BJ (cell line): ENCODE data around the gene ZNF232. TPM values are rescaled to one million over a fixed set of nuclear protein-coding genes. Genes with fewer than 3 reads are reported as not detected.
"Not testable (repeated sequence)": the region's sequence is repeated elsewhere in the genome, so short reads cannot be mapped to it uniquely, and the experiment has no call there.

ENCODE experiments used
- CTCF ChIA-PET: fragments of 350-600 bp; formaldehyde crosslinking; extraction: SDS; loops from one replicate; lab custom pipeline; 2021; ENCODE audit warnings: antibody characterized with exemption, inconsistent platforms; lab: Yijun Ruan, JAX
- POLR2A ChIA-PET: fragments of 300-600 bp; sonication (Branson Sonifier 250); formaldehyde crosslinking; extraction: SDS; loops from one replicate; lab custom pipeline; 2021; ENCODE audit warnings: antibody characterized with exemption; lab: Charles Lee
- DNase-seq: peaks from one replicate; pipeline ENCODE4 v3.0.0-alpha.2; 2011; ENCODE audit warnings: low read depth
- H3K27me3 ChIP-seq: 2 replicates; pipeline ENCODE4 v1.6.0; 2011; ENCODE audit warnings: low read length; ENCODE audit not compliant: control insufficient read depth, insufficient read depth
- H3K36me3 ChIP-seq: 2 replicates; pipeline ENCODE4 v1.5.1; 2011; ENCODE audit warnings: low read length; ENCODE audit not compliant: control insufficient read depth, insufficient read depth
- H3K4me3 ChIP-seq: 2 replicates; pipeline ENCODE4 v1.5.1; 2011; ENCODE audit warnings: low read depth, mild to moderate bottlenecking, control low read depth, low read length
- polyA plus RNA-seq: library from polyadenylated mRNA; depleted of rRNA; stranded (reverse); fragments of >200 nt; gene quantifications from 2 replicates; pipeline ENCODE4 v1.2.3, GENCODE V29; 2011
- TF ChIP-seq, protein P1 (sequence below): IDR thresholded peaks from 2 replicates; pipeline ENCODE4 v1.5.1; 2011; ENCODE audit warnings: low read depth, mild to moderate bottlenecking, control low read depth, inconsistent platforms, low read length, moderate library complexity; ENCODE audit not compliant: insufficient read depth

ZNF232 gene
- polyA plus RNA-seq, 1 experiment = 3.1 TPM

DNA sequence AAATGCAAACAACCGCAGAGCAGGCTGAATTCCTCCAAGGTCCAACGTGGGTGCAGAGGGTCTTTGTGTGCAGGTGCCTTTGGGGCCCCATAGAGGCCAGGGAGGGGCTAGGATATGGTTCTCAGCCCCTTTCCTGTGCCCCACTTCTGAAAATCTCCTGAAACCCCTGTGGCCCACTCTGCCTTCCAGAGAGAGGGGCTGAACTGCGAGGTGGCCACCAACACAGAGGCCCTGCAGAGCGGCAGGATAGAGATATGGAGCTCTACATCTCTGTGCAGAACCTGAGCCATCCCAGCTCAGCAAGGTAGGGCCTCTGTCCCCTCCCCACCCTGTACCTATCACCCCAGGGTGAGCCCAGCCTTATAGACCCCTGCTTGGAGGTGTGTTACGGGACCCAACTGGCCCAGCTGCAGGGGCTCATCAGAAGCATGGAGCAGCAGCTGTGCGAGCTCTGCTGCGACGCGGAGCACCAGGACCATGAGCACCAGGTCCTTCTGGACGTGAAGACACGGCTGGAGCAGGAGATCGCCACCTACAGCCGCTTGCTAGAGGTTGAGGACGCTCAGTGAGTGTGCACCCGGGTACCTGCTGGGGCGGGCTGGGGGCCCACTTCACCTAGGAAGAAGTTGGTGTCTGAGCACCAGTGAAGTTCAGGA, 9.6 kb upstream of the ZNF232 start:
- H3K27me3 ChIP-seq = peaks cover 18% of the 10 kb centered on the region
- TF ChIP-seq, protein P1, sequence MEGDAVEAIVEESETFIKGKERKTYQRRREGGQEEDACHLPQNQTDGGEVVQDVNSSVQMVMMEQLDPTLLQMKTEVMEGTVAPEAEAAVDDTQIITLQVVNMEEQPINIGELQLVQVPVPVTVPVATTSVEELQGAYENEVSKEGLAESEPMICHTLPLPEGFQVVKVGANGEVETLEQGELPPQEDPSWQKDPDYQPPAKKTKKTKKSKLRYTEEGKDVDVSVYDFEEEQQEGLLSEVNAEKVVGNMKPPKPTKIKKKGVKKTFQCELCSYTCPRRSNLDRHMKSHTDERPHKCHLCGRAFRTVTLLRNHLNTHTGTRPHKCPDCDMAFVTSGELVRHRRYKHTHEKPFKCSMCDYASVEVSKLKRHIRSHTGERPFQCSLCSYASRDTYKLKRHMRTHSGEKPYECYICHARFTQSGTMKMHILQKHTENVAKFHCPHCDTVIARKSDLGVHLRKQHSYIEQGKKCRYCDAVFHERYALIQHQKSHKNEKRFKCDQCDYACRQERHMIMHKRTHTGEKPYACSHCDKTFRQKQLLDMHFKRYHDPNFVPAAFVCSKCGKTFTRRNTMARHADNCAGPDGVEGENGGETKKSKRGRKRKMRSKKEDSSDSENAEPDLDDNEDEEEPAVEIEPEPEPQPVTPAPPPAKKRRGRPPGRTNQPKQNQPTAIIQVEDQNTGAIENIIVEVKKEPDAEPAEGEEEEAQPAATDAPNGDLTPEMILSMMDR = no peak
- CTCF ChIA-PET = no interaction called here

DNA sequence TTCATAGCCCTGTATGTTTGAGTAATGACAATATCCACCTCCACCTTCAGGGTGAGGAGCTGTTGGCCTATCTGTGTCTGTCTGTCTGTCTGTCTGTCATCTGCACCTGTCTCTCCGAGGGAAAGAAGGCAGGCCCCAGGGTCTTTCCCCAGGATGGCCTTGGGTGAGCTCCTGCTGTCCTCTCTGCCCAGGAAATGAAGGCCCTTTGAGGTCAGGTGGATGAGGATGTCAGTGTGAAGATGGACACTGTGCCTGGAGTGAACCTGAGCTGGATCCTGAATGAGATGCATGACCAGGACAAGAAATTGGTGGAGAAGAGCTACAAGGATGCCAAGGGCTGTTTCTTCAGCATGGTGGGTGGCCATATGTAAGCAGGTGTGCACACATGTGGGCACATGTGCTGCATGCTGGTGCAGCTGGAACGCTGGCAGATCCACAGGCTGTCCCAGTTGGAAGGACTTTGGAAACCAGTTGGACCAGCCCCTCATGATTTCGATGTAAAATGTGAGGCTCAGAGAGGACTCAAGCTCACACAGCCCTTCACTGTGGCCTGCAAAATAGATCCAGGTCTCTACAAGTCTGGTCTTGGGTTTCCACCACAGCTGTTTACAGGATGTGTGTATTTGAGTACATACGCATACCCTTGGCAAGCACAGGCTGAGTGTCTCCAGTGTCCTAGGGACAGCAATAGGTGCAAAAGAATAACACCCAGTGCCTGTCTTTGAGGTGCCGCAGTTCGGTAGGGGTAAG, 8.9 kb upstream of the ZNF232 start:
- not testable (repeated sequence) for H3K4me3 ChIP-seq

More for the DNA sequence above, 9.6 kb upstream of the ZNF232 start:
- Histone ChIP-seq H3K36me3 (no peaks in the 10 kb centered on the region), H3K4me3 (no peak overlapping the region)
- POLR2A ChIA-PET = no interaction called here
- no peak for DNase-seq

DNA sequence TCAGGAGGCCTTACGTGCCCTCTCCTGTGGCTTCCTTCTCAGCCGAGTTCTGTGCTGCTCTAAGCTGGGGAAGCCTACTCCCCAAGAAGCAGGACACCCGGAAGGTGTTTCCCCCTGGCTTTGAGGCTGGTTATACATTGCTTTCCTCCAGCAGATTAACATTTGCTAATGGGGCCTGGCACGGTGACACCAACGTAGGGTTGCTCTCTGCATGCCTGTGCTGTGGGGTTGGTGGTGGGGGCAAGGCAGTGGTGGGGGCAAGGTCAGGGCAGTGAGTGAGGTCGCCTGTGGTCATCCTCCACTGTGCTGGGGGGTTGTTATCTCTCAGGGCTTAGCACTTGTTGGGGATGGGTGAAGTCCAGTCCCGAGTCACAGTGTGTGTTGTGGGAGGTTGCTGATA, 8.4 kb upstream of the ZNF232 start:
- ChIA-PET CTCF (no interaction called here), POLR2A (no interaction called here)
- peaks cover 22% of the 10 kb centered on the region for H3K27me3 ChIP-seq
- TF ChIP-seq, protein P1 = no peak
- no peak for DNase-seq
- no peaks in the 10 kb centered on the region for H3K36me3 ChIP-seq
- no peak overlapping the region for H3K4me3 ChIP-seq

More for the DNA sequence above, 8.9 kb upstream of the ZNF232 start:
- H3K27me3 ChIP-seq = peaks cover 20% of the 10 kb centered on the region
- POLR2A ChIA-PET, H3K36me3 ChIP-seq, CTCF ChIA-PET, DNase-seq: not testable (repeated sequence)

DNA sequence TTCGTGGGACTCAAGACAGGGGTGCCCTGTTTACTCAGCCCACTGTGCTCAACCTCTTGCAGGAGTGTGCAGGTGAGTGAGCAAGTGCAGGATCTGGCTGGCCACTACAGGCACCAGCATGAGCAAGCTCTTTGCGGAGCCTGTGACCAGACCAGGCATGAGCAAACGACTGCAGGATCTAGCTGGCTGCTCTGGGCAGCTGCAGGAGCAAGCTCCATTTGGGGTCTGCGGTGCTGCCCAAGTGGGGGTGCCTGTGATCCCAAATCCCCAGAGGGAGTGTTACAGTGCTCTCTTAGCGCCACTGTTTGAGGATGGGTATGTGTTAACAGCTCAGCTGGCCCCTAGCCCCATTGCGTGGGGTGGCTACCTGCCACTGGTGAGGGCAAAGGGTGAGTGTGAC, 6.5 kb upstream of the ZNF232 start:
- Histone ChIP-seq H3K27me3 (peaks cover 17% of the 10 kb centered on the region), H3K4me3 (no peak overlapping the region), H3K36me3 (no peaks in the 10 kb centered on the region)
- ChIA-PET CTCF (no interaction called here), POLR2A (no interaction called here)
- DNase-seq = no peak
- TF ChIP-seq, protein P1 = no peak

DNA sequence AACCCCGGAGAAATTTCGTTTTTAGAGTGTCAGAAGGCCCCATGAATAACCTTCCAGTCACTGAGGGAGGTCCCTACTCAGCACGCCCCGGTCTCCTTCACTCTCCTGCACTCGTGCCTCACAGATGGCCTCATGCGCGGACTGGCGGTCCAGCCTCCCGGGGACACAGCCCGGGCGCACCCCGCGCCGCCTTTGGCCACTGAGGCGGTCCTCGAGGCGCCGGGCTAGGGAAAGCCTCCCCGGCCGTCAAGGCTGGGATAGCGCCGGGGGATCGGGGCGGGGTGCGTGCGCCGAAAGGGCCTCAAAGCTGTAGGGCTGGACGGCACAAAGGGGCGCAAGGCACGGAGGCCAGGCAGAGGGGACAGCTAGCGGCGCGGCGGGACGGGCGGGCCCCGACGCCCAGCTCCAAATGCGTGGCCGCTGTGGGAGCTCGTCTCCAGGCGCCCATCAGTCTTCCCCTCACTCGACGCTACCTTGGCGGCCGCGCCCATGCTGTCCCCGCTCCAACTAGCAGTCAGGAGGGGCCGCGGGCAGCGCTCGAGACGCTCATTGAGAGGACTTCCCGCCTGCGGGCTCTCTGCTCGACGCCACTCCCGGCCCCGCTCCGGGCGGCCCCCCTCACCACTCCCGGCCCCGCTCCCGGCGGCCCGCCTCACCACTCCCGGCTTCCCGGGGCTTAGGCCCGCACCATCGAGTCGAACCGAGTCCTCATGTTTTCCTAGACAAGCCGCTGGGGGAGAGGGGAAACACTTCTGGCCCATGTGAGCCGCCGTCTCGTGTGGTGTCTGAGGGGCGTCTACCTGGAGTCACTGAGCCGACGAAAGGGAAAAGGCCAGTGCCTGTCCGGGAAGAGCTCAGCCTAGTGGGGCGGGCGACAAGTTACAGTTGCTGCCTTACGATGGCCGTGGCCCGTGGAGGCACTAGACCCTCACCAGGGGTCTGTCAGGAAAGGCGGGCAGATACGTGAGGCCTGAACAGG, 4.3 kb upstream of the ZNF232 start, which contains the start of gene USP6:
TSS of gene USP6 (plus strand) at position 360 of the 979 bp plus-strand sequence. CDS start 14,336 bp downstream, outside the sequence.
- Histone ChIP-seq H3K4me3 (no peak within 1 kb of the TSS), H3K27me3 (peaks cover 17% of the 10 kb centered on the region), H3K36me3 (no peaks in the 10 kb centered on the region)
- POLR2A ChIA-PET = no interaction called here
- CTCF ChIA-PET = no interaction called here
- TF ChIP-seq, protein P1 = no peak
- no peak for DNase-seq
